Body of pancreas (tissue), 4 donors: ENCODE data around the gene ANAPC5. TPM values are rescaled to one million over a fixed set of nuclear protein-coding genes. Genes with fewer than 3 reads are reported as not detected.
"Not testable (repeated sequence)": the region's sequence is repeated elsewhere in the genome, so short reads cannot be mapped to it uniquely, and the experiment has no call there.

ENCODE experiments used
- ATAC-seq: fragments of 150-250 bp; one replicate; pipeline ENCODE4 v1.9.1; 2016
- DNase-seq, 4 donors: peaks; one replicate each; pipeline ENCODE4 v3.0.0-alpha.2; 2019
- H3K27ac ChIP-seq, 4 donors: fragments of 200-600 bp; sonication (generic); 1 replicate in 3 of 4; 2 replicates in 1 of 4; pipeline versions ENCODE4 v1.5.1 to v1.6.1; 2016 to 2019; ENCODE audit warnings: mild to moderate bottlenecking in 1 of 4, mixed read lengths in 1 of 4, moderate library complexity in 1 of 4
- H3K27me3 ChIP-seq, 2 donors: fragments of 200-600 bp; sonication (generic); one replicate each; pipeline ENCODE4 v1.6.0; 2016; ENCODE audit warnings: mild to moderate bottlenecking in 1 of 2
- H3K36me3 ChIP-seq, 2 donors: fragments of 200-600 bp; sonication (generic); replicated peaks in 1 of 2; 2 replicates each; pipeline ENCODE4 v1.5.1; 2016; ENCODE audit warnings: low read depth in 2 of 2; ENCODE audit not compliant: insufficient read depth in 1 of 2
- H3K4me1 ChIP-seq: fragments of 200-600 bp; sonication (generic); one replicate; pipeline ENCODE4 v1.6.0; 2016
- H3K4me3 ChIP-seq, 2 donors: fragments of 200-600 bp; sonication (generic); 1 replicate in 1 of 2; 2 replicates in 1 of 2; pipeline ENCODE4 v1.5.1; 2016 to 2019
- H3K9me3 ChIP-seq, 3 donors: fragments of 200-600 bp; sonication (generic); 1 replicate in 2 of 3; 2 replicates in 1 of 3; pipeline ENCODE4 v1.5.1; 2016
- CTCF ChIP-seq, 7 experiments: fragments of 450-650 bp in 4 of 7; fragments of 200-600 bp in 3 of 7; sonication (generic) in 3 of 7; IDR thresholded peaks; one replicate each; pipeline ENCODE4 v1.5.1; 2016 to 2019; ENCODE audit warnings: antibody characterized with exemption in 7 of 7
- POLR2A ChIP-seq, 3 donors: fragments of 450-650 bp; IDR thresholded peaks; one replicate each; pipeline ENCODE4 v1.6.1; 2016; ENCODE audit warnings: antibody characterized with exemption in 3 of 3, mild to moderate bottlenecking in 2 of 3
- WGBS, 2 donors: methylation state at CpG; one replicate each; pipeline ENCODE4 v1.1.5; 2017; 5-methylcytosine and 5-hydroxymethylcytosine counted together
- intact Hi-C: fragments of 100-400 bp; cut with DNase I; formaldehyde crosslinking; loops from one replicate; pipeline ENCODE4 v1.15.1; 2023
- total RNA-seq, 2 donors: library from RNA; depleted of rRNA; stranded (reverse); fragments of >200 nt; gene quantifications; one replicate each; pipeline ENCODE4 v1.1.0, GENCODE V29; 2016

The ANAPC5 gene
- total RNA-seq, 2 donors from 2014 or later = 111 to 135 TPM

GRCh38 chr12:121304306-121304705 lies 47.9 kb downstream of the ANAPC5 start:
- Histone ChIP-seq H3K4me3 (no peak overlapping the region), H3K9me3 (no peaks in the 10 kb centered on the region), H3K27me3 (no peaks in the 10 kb centered on the region), H3K4me1 (peaks cover 8% of the 10 kb centered on the region), H3K36me3 (peaks cover 8% of the 10 kb centered on the region in 2 donors), H3K27ac (no peak overlapping the region)
- intact Hi-C loops = no loop called here
- no peak for ATAC-seq
- DNase-seq = no peak
- 74 to 83% methylated on average over 4 of the region's 4 CpGs for WGBS, 2 donors
- TF ChIP-seq CTCF (IDR thresholded peaks at IDR 0.05) (no peak), POLR2A (IDR thresholded peaks at IDR 0.05) (no peak)

- H3K36me3 ChIP-seq = no peaks in the 10 kb centered on the region
- no peaks in the 10 kb centered on the region for H3K9me3 ChIP-seq
- intact Hi-C loops = no loop called here
- WGBS, 2 donors = 62 to 69% methylated on average over 4 of the region's 4 CpGs
- no peak overlapping the region for H3K27ac ChIP-seq
- H3K4me3 ChIP-seq = no peak overlapping the region
- H3K4me1 ChIP-seq = peaks cover 17% of the 10 kb centered on the region
- DNase-seq (no peak), ATAC-seq (no peak)
- no peaks in the 10 kb centered on the region for H3K27me3 ChIP-seq
- no peak for TF ChIP-seq POLR2A (IDR thresholded peaks at IDR 0.05)
Observed at GRCh38 chr12:121301876-121302275, 50.3 kb downstream of the ANAPC5 start.

GRCh38 chr12:121300083-121300819 lies 52.0 kb downstream of the ANAPC5 start:
- no peak for ATAC-seq
- no peaks in the 10 kb centered on the region for H3K9me3 ChIP-seq
- H3K4me3 ChIP-seq = no peak overlapping the region
- intact Hi-C loops = no loop called here
- 59 to 65% methylated on average over 4 of the region's 4 CpGs for WGBS, 2 donors
- H3K4me1 ChIP-seq = peaks cover 22% of the 10 kb centered on the region
- no peak overlapping the region for H3K27ac ChIP-seq
- no peak for DNase-seq
- H3K27me3 ChIP-seq = no peaks in the 10 kb centered on the region
- TF ChIP-seq POLR2A (IDR thresholded peaks at IDR 0.05) (no peak), CTCF (IDR thresholded peaks at IDR 0.05) (no peak)
- H3K36me3 ChIP-seq = no peaks in the 10 kb centered on the region

GRCh38 chr12:121299662-121300061 lies 52.5 kb downstream of the ANAPC5 start:
- Histone ChIP-seq H3K27ac (no peak overlapping the region), H3K36me3 (no peaks in the 10 kb centered on the region), H3K27me3 (no peaks in the 10 kb centered on the region), H3K4me1 (peaks cover 28% of the 10 kb centered on the region), H3K4me3 (no peak overlapping the region), H3K9me3 (no peaks in the 10 kb centered on the region)
- no peak for TF ChIP-seq POLR2A (IDR thresholded peaks at IDR 0.05)
- no peak for TF ChIP-seq CTCF (IDR thresholded peaks at IDR 0.05)
- ATAC-seq (no peak), DNase-seq (no peak)
- intact Hi-C loops = no loop called here
- WGBS, 2 donors = 91 to 92% methylated on average over 4 of the region's 4 CpGs

- H3K9me3 ChIP-seq, H3K27me3 ChIP-seq, DNase-seq, H3K36me3 ChIP-seq, ATAC-seq, intact Hi-C loops, H3K27ac ChIP-seq, H3K4me3 ChIP-seq: not testable (repeated sequence)
- 93 to 99% methylated on average over 7 to 13 of the region's 13 CpGs for WGBS, 2 donors
- peaks cover 29% of the 10 kb centered on the region for H3K4me1 ChIP-seq
Observed at GRCh38 chr12:121298411-121298810, 53.8 kb downstream of the ANAPC5 start.
